Hematopoietic multipotent progenitor cell treated with erythropoietin and hydrocortisone succinate and interleukin-3 and kit ligand, for 4 days (in vitro differentiated cells): ENCODE measurements around the gene PTPN12.
"Not testable (repeated sequence)": the region's sequence is repeated elsewhere in the genome, so short reads cannot be mapped to it uniquely, and the experiment has no call there.

Experiments
- DNase-seq: peaks from one replicate; pipeline ENCODE4 v3.0.0-alpha.2; 2015

Gene PTPN12

GRCh38 chr7:77538281-77539212 lies 1.5 kb downstream of the PTPN12 start:
- DNase-seq, result peak; percentile 70

GRCh38 chr7:77540402-77540822 lies 3.3 kb downstream of the PTPN12 start:
- peak; percentile 33 for DNase-seq

- not testable (repeated sequence) for DNase-seq
Observed at GRCh38 chr7:77540993-77541392, 3.9 kb downstream of the PTPN12 start.

DNA sequence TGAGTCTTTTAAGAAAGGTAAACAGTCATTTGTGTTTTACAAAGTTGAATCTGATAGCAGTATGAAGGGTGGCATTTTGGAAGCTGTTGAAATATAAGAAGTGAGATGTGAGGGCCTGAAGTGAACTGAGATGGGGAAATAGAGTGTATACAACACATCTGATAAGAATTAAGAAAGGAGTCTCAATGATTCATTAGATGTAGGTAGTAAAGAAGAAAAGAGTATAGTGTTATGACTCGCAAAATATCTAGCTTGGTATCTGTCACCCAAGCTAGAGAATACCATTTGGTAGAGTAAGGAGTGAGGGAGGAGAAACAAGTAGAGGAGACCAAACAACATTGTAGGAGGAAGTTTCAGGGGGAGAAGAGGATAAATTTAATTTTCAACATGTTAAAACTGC lies 5.3 kb downstream of the PTPN12 start:
- peak; percentile 44 for DNase-seq

DNA sequence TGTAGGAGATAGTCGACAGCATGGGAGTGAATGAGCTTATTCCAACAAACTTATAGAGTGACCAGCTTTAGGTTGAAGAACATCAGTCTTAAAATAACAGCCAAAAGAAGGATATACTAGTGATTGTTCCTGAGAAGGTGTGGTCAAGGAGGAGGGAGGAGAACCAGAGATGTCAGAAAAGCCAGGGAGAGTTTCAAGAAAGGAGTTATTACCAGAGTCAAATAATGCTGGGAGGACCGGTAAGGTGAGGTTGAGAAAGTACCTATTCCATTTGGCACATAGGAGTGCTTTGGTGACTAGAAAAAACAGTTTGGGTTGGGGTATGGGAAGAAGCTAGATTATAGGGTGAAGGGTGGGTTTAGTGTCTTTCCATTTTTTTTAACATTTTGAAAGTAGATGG lies 5.8 kb downstream of the PTPN12 start:
- no peak for DNase-seq

DNA sequence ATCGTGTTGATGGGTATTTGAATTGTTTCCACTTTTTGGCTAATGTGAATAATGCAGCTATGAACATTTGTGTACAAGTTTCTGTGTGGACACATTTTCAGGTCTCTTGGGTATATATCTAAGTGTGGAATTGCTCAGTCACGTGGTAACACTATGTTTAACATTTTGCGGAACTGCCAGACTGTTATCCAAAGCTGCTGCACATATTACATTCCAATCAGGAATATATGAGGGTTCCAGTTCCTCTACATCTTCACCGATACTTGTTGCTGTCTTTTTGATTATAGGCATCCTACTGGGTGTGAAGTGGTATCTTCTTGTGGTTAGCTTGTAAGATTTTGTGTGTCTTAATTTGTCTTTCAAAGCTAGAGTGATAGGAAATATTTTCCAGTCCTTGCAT lies 6.8 kb downstream of the PTPN12 start:
- no peak for DNase-seq

GRCh38 chr7:77544518-77544917 lies 7.4 kb downstream of the PTPN12 start:
- no peak for DNase-seq

DNA sequence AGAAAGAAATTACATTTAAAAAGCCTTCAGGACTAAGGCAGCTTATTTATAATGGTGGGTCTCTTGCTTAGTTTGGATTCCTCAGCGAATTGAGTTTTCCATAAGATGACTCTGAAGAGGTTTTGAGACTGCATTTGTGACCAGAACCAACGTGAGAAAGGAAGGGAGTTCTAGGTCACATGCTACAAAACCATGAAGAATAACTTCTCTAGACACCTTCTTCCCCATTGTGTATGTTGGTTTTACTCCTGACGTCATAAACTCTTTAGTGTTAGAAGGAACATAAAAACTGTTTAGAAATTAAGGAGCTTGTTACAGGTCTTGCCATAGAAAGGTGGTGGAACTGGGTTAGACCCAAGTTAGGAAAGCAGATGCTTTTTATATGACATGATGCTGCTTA lies 11.1 kb downstream of the PTPN12 start:
- peak; percentile 28 for DNase-seq

DNA sequence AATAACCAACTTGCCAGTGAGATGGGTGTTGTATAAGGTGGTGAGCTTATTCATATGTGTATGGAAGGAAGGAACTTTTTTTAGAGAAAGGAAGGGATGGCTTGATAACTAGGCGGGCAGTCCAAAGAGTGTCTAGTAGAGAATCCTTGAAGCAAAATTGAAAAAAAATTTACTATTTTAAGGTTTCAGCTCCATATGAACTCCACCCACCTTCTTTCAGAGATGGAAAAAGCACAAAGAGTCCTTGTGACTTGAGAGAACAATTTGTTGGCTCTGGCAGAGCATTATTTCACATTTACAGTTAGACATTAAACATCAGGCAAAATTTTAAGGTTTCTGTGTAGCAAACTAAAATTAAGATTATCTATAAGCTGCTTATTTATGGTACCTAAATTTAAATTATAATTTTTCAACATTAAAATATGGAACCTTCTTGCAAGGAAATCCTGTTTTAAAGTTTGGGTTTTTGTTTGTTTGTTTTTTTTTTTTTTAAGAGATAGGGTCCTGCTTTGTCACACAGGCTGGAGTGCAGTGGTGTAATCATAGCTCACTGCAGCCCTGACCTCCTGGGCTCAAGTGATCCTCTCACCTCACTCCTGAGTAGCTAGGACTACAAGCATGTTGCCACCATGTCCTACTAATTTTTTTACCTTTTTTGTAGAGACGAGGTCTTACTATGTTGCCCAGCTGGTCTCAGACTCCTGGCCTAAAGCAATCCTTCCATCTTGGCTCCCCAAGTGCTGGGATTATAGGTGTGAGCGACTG lies 12.2 kb downstream of the PTPN12 start:
- no peak for DNase-seq

DNA sequence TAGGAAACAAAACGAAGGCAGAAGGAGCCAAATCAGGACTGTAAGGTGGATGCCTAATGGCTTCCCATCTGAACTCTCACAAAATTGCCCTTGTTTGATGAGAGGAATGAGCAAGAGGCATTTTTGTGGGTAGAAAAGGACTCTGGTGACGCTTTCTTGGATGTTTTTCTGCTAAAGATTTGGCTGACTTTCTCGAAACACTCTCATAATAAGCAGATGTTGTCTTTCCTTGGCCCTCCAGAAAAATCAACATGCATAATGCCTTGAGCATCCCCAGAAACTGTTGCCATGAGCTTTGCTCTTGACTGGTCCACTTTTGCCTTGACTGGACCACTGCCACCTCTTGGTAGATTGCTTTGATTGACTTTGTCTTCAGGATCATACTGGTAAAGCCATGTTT lies 13.5 kb downstream of the PTPN12 start:
- no peak for DNase-seq

GRCh38 chr7:77553123-77553522 lies 16.0 kb downstream of the PTPN12 start:
- DNase-seq, result peak; percentile 27

GRCh38 chr7:77558284-77558967 lies 21.3 kb downstream of the PTPN12 start:
- no peak for DNase-seq

DNA sequence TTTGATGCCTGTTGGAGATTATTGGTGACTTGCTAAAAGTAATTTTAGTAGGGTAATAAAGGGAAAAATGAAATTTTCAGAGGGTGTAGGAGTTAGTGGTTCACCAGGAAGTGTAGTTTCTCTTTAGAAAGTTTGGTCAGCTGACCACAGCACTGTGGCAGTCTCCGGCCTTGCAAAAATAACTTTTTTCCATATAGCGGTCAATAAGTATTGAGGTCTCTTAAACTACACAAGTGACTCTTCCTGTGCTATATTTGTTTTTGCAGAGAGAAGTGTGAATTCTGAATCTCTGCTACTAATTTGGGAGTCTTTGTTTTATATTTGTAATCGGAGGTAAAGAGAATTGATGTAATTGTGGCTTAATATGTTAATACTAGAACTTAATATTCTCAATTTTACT lies 24.3 kb downstream of the PTPN12 start:
- DNase-seq, result no peak

- DNase-seq, result no peak
Observed at GRCh38 chr7:77563275-77563674, 26.2 kb downstream of the PTPN12 start.

- peak; percentile 41 for DNase-seq
Observed at GRCh38 chr7:77565917-77566316, 28.8 kb downstream of the PTPN12 start.

DNA sequence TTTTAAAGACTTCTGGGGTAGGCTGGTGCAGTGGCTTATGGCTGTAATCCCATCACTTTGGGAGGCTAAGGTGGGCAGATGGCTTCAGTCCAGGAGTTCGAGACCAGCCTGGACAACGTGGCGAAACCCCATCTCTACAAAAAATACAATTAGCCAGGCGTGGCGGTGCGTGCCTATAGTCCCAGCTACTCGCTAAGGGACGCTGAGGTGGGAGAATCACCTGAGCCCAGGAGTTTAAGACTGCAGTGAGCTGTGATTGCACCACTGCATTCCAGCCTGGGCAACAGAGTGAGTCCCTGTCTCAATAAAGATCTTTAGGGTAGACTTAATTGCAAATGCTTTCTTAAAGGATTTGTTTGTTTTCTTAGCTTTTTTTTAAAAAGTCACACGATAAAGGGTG lies 29.3 kb downstream of the PTPN12 start:
- no peak for DNase-seq

DNA sequence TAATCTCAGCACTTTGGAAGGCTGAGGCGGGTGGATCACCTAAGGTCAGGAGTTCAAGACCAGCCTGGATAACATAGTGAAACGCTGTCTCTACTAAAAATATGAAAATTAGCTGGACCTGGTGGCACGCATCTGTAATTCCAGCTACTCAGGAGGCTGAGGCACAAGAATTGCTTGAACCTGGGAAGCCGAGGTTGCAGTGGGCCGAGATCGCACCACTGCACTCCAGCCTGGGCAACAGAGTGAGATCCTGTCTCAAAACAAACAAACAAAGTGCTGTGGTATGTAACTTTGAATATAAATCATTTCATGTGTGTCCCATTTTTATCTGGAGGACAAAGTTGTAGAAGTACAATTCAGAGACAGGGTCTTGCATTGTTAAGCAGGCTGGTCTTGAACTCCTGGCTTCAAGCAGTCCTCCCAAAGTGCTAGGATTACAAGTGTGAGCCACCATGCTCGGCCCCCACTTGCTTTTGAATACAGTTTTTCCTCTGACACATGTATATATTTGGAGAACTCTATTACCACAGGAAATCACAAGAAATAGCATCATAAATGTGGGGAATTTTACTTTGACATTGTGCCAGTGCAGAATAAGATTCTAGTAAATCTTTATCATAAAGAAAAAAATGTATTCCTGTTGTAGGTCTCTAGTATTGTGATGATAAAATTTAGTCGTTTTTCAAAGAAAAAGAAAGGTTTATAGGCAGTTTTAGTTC lies 32.6 kb downstream of the PTPN12 start:
- no peak for DNase-seq

DNA sequence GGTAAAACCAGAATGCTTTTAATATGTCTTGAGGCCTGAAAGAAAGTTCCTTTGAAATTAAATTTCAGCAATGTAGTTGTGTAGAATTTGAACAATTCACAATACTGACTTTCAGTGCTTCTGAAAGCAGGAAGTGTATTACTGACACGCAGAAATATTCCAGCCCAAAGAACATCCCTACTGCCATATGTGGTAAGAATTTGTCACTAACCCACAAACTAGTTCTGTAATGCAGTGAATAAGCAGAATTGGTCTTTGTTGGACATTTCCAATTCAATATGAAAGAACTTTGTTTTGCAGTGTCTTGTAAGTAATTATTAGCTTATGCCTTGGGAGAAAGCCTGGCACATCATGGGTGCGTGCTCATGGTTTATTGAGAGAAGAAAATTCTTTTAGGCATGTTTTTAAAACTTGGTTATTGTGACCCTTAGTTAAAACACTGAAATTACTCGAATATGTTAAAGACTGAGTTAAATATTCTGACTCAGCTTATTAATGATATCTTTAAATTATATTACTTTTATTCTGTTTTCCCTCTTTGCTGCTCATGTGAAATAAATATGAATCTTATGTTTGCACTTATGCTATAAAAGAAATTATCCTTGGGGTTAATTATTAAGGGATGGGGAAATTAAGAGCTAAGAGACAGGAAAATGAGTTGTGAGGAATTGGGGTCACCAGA lies 33.4 kb downstream of the PTPN12 start:
- DNase-seq, result peak; percentile 72

- peak; percentile 49 for DNase-seq
Observed at GRCh38 chr7:77571801-77572200, 34.7 kb downstream of the PTPN12 start.

DNA sequence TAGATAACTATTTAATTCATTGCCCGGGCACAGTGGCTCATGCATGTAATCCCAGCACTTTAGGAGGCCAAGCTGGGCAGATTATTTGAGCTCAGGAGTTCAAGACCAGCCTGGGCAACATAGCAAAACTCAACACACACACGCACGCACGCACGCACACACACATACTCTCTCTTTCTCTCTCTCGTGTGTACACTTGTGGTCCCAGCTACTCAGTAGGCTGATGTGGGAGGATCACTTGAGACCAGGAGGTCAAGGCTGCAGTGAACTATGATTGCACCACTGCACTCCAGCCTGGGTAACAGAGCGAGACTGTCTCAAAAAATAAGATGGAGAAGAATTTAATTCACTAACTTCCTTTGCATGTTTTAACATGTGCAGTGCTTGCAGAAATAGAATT lies 38.1 kb downstream of the PTPN12 start:
- DNase-seq, result no peak

GRCh38 chr7:77576856-77577255 lies 39.8 kb downstream of the PTPN12 start:
- DNase-seq, result no peak

DNA sequence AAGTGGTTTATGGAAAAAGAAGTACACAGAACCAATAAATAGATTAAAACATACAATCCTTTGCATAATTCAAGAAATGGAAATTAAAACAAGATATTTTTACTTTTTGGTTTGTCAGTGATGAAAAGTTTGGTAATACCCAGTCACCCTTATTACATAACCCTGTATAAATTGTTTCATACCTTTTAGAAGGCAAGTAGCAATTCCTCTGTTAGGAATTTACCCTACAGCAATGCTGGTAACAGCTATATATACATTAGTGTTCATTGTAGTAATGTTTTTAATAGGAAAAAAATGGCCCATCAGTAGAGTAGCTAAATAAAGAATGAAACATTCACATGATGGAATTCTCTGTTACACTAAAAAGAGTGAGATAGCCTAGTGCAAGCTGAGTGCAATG lies 42.7 kb downstream of the PTPN12 start:
- no peak for DNase-seq
